Measurements from ENCODE around the gene ADAMTSL1.
"Not testable (repeated sequence)": the region's sequence is repeated elsewhere in the genome, so short reads cannot be mapped to it uniquely, and the experiment has no call there.

The ADAMTSL1 gene

DNA sequence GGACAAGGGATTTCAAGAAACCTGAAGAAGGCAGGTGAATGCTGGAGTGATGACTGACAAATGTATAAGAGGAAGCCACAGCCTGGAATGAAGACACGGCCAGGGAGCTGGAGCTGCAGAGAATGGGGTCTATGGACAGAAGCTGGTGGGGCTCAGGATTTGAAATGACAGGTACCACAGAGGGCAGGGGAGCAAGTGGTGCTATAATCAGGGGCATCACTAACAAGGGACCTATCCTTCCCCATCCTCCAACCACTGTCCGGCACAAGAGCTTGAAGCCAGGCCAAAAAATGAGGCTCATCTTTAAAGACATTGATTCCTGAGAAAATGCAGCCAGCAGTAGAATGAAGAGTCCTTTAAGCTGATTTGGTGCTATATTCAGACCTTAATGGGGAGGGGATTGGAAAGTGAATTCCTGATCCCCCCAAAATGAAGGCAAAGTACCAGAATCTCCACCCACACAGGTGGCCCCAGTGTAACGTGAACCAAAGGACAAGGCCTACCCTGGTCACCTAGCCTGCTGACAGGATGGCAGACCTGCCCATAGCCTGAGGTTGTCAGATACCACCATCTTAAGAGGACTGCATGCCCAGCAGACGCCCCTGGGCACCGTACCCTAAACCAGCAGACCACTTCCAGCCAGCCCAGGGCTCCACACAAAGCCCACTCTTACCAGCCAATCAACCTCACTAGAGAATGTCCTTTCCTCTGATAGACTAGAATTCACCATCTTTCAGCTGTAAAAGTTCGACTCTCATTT is 449.9 kb downstream of the ADAMTSL1 start:
- no peak for DNase-seq (ENCODE audit: low read depth in 2 of 3, low spot score in 1 of 3)

- DNase-seq (ENCODE audit: low read depth in 2 of 3, low spot score in 1 of 3), result no peak
Observed at GRCh38 chr9:18925880-18926279, 451.9 kb downstream of the ADAMTSL1 start.

DNA sequence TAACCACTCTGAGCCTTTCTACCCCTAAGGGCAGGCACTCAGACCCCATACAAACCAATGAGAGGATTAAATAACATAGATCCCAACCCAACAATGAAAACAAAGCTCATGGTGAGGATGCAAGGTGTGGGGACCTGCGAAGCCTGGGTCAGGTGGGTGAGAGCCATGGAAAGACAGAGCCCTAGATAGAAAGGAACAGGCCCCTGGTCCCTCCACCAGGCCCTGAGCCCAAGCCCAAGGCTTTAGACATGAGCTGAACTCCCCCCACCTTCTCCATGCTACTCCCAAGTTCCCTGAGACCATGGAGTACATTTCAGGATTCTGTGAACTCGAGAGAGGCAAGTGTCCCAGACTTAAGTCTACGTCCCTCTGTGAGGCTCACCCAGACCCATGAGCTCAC is 452.6 kb downstream of the ADAMTSL1 start:
- no peak for DNase-seq (ENCODE audit: low read depth in 2 of 3, low spot score in 1 of 3)

DNA sequence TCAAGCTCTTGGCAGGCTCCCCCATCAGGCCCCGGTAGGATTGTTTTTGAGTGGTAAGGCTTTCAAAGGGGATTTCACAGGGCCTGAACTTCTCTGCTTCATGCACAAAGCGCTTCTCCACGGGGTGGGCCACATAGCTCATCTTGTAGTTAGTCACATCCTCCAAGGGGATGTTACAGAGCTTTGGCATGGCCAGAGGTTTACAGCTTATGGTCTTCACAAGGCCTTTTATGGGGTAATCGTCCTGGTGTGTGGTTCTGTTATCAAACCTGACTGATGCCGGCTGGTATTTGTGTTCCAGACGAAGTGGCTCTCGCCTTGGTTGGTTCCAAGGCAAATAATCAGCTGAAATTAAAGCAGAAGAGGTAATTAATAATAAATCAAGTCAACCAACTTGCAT is 454.8 kb downstream of the ADAMTSL1 start:
- no peak for DNase-seq (ENCODE audit: low read depth in 2 of 3, low spot score in 1 of 3)

GRCh38 chr9:18930611-18931010 is 456.7 kb downstream of the ADAMTSL1 start:
- not testable (repeated sequence) for DNase-seq (ENCODE audit: low read depth in 2 of 3, low spot score in 1 of 3)

- no peak for DNase-seq (ENCODE audit: low read depth in 2 of 3, low spot score in 1 of 3)
Observed at GRCh38 chr9:18935541-18935940, 461.6 kb downstream of the ADAMTSL1 start.

- DNase-seq (ENCODE audit: low read depth in 2 of 3, low spot score in 1 of 3), result no peak
Observed at GRCh38 chr9:18936094-18936871, 462.3 kb downstream of the ADAMTSL1 start.

DNA sequence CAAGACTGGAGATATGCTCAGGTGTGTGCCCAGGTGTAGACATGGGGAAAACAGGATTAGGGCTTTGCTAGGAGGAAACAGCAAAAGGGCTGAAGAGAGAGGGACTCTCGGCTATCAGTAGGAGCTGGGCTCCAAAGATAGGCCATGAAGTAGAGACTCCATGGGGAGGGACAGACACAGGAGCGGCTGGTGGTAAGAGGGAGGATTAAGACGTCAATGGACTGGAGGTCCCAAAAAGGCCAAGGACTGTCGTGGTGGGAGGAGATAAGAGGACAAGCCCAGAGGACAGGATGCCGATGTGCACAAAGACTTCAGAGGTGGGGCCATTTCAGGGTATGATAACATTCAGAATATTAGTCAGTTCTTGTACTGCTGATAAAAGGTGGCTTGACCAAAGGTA is 466.0 kb downstream of the ADAMTSL1 start:
- no peak for DNase-seq (ENCODE audit: low read depth in 2 of 3, low spot score in 1 of 3)

DNA sequence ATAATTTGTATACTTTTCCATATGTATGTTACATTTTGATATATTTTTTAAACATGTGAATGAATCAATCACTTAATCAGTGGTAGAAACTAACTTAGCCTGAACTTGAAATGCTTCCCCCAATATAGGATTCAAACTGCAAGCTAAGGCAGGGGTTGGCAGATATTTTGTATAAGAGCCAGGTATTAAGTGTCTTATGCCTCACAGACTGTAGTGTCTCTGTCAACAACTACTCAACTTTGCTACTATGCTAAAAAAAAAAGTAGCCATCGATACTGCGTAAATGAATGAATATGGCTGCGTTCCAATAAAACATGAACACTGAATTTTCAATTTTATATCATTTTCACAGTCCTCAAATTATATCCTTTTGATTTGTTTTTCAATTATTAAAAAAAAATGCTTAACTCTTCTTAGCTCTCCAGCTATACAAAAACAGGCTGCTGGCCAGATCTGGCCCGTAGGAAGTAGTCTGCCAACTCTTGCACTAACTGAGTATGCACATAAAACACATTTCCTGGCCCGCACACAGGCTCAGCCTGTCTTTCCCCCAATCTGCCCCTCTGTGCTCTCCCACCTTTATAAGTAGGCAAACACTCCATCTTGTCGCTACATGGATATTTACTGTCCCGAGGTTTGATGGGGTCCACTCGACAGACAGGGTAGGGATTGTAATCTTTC is 467.2 kb downstream of the ADAMTSL1 start:
- no peak for DNase-seq (ENCODE audit: low read depth in 2 of 3, low spot score in 1 of 3)

DNA sequence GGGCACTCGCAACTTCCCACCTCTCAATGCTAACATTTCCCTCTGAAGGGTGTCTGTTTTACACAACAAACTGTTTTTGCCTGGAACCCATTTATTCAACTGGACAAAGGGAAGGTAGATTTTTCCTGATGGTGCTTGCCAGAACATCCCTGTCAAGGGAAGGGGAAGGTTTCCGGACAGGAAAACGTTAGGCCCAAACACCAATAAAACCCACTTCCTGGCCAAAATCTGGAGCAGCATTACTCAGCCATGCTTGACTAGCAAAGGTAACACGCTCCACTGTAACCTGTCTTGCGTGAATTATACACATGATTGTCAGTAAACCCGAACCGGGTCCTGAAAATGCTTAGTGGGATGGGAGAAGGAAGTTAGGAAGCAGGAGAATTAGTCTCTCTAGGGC is 468.8 kb downstream of the ADAMTSL1 start:
- DNase-seq (ENCODE audit: low read depth in 2 of 3, low spot score in 1 of 3), result no peak

DNA sequence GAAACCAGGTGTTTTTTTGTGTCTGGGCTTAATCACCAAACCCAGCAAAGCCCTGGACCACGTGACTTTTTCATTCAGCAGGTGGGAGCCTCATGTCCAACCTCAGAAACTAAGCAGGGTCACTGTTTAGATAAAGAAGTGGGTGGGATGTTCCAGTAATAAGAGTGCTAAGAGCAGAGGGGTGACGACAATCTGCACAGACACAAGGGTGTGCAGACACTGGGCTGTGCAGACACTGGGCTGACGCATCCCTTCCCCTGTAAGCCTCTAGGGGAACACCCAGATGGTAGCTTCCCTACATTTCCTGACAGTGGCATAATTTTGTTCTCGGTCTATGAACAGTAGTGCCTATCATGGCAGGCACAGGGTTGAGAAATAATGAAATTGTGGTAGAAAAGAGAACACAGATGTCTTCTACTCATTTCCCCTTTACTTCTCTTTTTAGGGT is 474.0 kb downstream of the ADAMTSL1 start:
- DNase-seq (ENCODE audit: low read depth in 2 of 3, low spot score in 1 of 3), result no peak

DNA sequence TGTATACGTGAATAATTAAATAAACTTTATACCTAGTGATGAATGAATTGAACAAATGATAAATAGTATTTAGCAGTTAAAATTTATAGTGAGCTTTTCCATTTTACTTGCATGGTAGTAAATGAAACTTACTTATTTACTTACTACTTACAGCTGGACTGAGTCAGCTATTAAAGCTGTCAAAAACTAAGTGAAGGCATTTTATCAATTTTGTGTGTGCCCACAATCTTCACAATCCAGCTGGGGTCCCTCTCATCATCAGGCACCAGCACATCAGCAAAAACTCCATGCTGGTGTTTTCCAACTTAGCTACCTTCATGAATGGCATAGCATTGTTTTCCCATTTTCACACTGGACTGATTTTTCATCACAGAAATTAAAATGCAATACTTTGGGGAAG is 478.0 kb downstream of the ADAMTSL1 start:
- DNase-seq (ENCODE audit: low read depth in 2 of 3, low spot score in 1 of 3), result no peak

DNA sequence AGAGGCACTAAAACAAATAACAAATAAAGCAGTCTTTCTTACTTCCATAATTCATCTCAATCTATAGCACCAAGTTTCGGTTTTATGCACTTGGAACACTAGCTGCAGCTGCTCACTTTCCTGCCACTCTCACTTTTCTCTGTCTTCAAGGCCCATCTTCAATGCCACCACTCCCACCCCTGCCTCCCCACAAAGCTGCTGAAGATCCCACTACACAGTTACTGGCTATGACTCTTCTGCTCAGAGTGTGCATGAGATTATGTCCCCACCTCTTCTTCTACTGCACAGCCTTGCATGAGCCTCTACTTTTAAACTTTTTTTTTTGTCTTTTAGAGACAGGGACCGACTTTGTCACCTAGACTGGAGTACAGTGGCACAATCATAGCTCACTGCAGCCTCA is 481.7 kb downstream of the ADAMTSL1 start:
- no peak for DNase-seq (ENCODE audit: low read depth in 2 of 3, low spot score in 1 of 3)

All from stimulated activated CD4-positive, alpha-beta T cell treated with anti-CD3 and anti-CD28 coated beads, Interleukin-12 subunit alpha, Interleukin-12 subunit beta, amount 100 ng/mL, for 48 hours (primary cell).